GM10266 (cell line): Measurements from ENCODE around the gene PET100.

ENCODE experiments used
- DNase-seq: peaks from one replicate; pipeline ENCODE4 v3.0.0; 2012; ENCODE audit errors: extremely low spot score
- TF ChIP-seq, protein P1 (sequence below): IDR thresholded peaks from 2 replicates; pipeline ENCODE4 v1.5.1; 2012; ENCODE audit warnings: mild to moderate bottlenecking, low read depth; ENCODE audit not compliant: control insufficient read depth, insufficient read depth; ENCODE audit errors: missing control alignments

Gene PET100

DNA sequence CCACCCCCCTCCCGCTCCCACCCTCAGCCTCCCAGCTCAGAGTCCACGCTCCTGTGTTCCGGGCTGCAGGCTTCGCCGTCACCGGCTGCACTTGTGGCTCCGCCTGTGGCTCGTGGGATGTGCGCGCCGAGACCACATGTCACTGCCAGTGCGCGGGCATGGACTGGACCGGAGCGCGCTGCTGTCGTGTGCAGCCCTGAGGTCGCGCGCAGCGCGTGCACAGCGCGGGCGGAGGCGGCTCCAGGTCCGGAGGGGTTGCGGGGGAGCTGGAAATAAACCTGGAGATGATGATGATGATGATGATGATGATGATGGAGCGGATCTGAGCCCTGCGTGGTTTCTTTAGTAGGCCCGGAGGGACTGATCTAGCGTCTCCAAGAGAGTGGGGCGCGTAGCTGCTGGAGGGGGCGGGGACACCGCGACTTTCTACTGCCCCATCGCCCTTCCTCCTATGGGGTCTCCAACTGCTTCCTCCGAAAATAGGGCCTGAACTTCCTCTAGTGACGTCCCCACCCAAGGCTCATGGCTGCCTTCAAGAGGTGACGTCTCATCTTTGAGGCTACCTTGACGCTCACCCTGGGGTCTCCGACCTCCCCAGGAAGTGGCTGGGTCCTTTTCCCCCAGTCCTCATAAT is 40.7 kb downstream of the PET100 start:
- no peak for DNase-seq
- TF ChIP-seq, protein P1, sequence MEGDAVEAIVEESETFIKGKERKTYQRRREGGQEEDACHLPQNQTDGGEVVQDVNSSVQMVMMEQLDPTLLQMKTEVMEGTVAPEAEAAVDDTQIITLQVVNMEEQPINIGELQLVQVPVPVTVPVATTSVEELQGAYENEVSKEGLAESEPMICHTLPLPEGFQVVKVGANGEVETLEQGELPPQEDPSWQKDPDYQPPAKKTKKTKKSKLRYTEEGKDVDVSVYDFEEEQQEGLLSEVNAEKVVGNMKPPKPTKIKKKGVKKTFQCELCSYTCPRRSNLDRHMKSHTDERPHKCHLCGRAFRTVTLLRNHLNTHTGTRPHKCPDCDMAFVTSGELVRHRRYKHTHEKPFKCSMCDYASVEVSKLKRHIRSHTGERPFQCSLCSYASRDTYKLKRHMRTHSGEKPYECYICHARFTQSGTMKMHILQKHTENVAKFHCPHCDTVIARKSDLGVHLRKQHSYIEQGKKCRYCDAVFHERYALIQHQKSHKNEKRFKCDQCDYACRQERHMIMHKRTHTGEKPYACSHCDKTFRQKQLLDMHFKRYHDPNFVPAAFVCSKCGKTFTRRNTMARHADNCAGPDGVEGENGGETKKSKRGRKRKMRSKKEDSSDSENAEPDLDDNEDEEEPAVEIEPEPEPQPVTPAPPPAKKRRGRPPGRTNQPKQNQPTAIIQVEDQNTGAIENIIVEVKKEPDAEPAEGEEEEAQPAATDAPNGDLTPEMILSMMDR, result no peak

DNA sequence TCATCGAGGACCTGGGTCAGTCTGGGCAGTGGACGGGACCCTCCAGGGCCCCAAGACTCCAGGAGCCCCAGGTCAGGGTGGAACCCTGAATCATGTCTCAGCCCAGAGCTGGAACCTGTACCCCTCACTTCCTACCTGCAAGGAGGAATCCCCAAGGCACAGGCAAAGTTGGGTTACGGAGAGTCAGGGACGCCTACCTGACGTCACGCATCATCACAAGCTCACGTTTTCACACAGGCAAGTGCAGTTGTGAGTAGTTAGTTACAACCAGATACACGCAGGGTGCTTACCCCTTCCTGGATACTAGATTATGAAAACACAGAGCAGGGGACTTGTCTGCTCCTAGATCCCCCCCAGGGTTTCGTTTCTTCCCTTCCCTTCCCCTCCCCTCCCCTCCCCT is 41.2 kb downstream of the PET100 start:
- no peak for DNase-seq
- TF ChIP-seq, protein P1, result no peak

DNA sequence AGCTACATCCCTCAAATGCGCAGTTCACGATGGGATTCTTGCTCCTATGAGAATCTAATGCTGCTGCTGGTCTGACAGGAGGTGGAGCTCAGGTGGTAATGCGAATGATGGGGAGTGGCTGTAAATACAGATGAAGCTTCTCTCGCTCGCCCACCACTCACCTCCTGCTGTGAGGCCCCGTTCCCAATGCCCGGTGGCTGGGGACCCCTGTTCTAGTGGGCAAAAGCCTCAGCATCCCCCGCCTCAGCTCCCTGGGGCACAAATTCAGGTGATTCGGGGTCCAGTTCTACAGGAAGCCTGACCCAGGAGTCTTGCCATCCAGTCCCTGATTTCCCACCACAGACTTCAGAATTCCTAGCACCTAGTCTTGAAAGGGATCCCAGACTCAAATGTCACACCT is 42.9 kb downstream of the PET100 start:
- TF ChIP-seq, protein P1, result no peak

DNA sequence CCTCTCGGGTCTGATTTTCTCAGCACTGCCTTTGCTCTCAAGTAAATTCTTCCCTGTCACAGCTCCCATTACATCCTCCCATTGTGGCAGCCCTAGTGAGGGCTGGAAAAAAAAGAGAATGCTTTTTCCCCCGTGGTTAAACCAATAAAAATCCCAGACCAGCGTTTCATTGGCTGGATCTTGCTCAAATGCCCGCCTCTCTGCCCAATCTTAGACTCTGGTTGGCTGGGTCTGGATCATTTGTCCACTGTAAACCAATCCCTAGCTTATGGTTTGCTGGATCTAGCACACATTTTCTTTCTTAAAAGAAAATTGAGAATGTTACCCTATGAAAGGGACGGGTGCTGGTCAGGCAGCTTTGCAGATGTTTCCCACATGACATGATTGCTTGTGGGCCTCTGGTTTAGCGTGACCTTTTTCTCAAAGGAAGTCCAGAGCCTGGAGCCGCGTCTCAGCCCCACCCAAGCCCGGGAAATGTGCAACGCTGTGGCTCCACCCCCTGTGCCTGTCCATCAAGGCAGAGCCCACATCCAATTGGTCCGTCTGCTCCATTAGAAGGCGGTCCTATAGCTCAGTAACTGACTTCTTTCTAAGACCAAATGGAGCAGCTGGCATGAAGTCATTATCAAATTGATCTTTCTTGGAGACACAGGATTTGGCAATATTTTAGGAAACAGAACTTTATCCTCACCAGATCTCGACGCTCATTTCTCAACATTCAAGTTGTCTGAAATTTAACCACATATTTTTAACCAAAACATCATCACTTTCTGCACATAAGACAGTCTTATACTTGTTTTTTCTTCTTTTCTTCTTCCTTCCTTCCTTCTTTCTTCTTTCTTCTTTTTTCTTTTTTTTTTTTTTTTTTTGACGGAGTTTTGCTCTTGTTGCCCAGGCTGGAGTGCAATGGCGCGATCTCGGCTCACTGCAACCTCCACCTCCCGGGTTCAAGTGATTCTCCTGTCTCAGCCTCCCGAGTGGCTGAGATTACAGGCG is 44.7 kb downstream of the PET100 start:
- TF ChIP-seq, protein P1, result no peak
- no peak for DNase-seq

More for the DNA sequence above, 42.9 kb downstream of the PET100 start:
- no peak for DNase-seq

DNA sequence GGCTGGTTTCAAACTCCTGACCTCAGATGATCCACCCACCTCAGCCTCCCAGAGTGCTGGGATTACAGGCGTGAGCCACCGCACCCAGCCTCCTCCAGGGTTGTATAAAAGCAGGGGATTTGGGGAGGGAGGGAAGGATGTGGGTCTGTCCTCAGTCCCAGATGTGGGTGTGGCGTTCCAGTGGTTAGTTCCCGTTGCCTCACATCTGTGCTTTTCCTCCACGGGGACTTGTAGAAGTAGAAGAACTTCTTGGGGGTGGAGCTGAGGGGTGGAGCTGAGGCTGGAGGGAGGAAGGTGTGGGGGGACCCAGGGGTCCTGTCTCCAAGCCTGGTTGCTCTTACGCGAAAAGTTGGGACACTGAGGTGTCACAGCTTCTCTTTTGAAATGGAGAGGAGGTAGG is 46.8 kb downstream of the PET100 start:
- DNase-seq, result no peak

DNA sequence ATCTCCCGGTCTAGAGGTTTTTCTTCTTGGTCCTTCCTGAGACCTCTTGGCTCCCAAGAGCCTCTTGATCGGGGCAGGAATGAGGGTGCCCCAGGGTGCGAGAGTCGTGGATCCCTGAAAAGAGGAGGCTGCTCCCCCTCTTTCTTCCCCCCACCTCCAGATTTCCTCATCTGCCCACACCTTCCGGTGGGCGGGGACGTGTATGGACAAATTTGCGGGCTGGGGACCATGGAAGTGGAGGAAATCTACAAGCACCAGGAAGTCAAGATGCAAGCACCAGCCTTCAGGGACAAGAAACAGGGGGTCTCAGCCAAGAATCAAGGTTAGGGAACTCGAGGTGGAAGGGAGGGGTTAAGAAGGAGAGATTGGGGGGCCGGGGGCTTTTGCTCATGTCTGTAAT is 47.3 kb downstream of the PET100 start, which contains the start of gene MCEMP1:
MCEMP1 (plus strand) TSS at position 237 of the 400 bp plus-strand sequence; CDS start at position 268, 31 bp downstream.
- DNase-seq, result no peak
- TF ChIP-seq, protein P1, result no peak

More for the DNA sequence above, 46.8 kb downstream of the PET100 start:
- TF ChIP-seq, protein P1, result no peak
